Caco-2 (cell line): ENCODE measurements around the gene ST6GAL1. TPM values are rescaled to one million over a fixed set of nuclear protein-coding genes. Genes with fewer than 3 reads are reported as not detected.

Experiments used
- BruUV-seq: library from RNA; stranded (reverse); fragments of 400-500 nt; replicated peaks from 2 replicates; lab custom pipeline; 2021; lab: Mats Ljungman, UMichigan
- CTCF ChIA-PET: fragments of 300-600 bp; sonication (Branson Sonifier 250); formaldehyde crosslinking; loops from one replicate; lab custom pipeline; 2022; ENCODE audit warnings: antibody characterized with exemption; lab: Charles Lee
- POLR2A ChIA-PET: fragments of 300-600 bp; sonication (Branson Sonifier 250); formaldehyde crosslinking; loops from one replicate; lab custom pipeline; 2022; ENCODE audit warnings: antibody characterized with exemption; lab: Charles Lee
- DNase-seq, 2 experiments: peaks; one replicate each; pipeline versions ENCODE4 v3.0.0 to v3.0.0-alpha.2; 2020 to 2022
- H3K27me3 ChIP-seq: replicated peaks from 2 replicates; pipeline ENCODE4 v1.6.0; 2011; ENCODE audit warnings: low read length; ENCODE audit not compliant: control insufficient read depth, insufficient read depth
- H3K36me3 ChIP-seq: 2 replicates; pipeline ENCODE4 v1.5.1; 2011; ENCODE audit warnings: low read length; ENCODE audit not compliant: control insufficient read depth, insufficient read depth
- H3K4me1 ChIP-seq: fragments of 250-450 bp; sonication (Bioruptor Pico); 2 replicates; pipeline ENCODE4 v1.5.1; 2020; ENCODE audit warnings: mild to moderate bottlenecking
- H3K4me3 ChIP-seq: 2 replicates; pipeline ENCODE4 v1.5.1; 2011; ENCODE audit warnings: low read depth, mild to moderate bottlenecking, control low read depth, low read length
- H3K9me3 ChIP-seq: fragments of 250-450 bp; sonication (Bioruptor Pico); 2 replicates; pipeline ENCODE4 v1.5.1; 2020; ENCODE audit warnings: mild to moderate bottlenecking, moderate library complexity
- H3K27ac Mint-ChIP-seq: one replicate; pipeline ENCODE4 v1.8.0; 2022; ENCODE audit warnings: mixed read lengths; ENCODE audit not compliant: unreplicated experiment
- H3K27me3 Mint-ChIP-seq: one replicate; pipeline ENCODE4 v1.8.0; 2022; ENCODE audit warnings: mixed read lengths; ENCODE audit not compliant: insufficient read depth, unreplicated experiment
- H3K36me3 Mint-ChIP-seq: one replicate; pipeline ENCODE4 v1.8.0; 2022; ENCODE audit warnings: mild to moderate bottlenecking, mixed read lengths; ENCODE audit not compliant: insufficient read depth, unreplicated experiment
- H3K4me1 Mint-ChIP-seq: one replicate; pipeline ENCODE4 v1.8.0; 2022; ENCODE audit warnings: low read depth, mixed read lengths; ENCODE audit not compliant: unreplicated experiment
- H3K4me3 Mint-ChIP-seq: one replicate; pipeline ENCODE4 v1.8.0; 2022; ENCODE audit warnings: mild to moderate bottlenecking, moderate library complexity, mixed read lengths; ENCODE audit not compliant: unreplicated experiment
- H3K9me3 Mint-ChIP-seq: one replicate; pipeline ENCODE4 v1.8.0; 2022; ENCODE audit warnings: mixed read lengths; ENCODE audit not compliant: unreplicated experiment
- intact Hi-C: fragments of 100-400 bp; cut with micrococcal nuclease; formaldehyde crosslinking; loops from one replicate; pipeline ENCODE4 v1.10.0; 2022; ENCODE audit not compliant: unreplicated experiment
- total RNA-seq: library from RNA; stranded (reverse); gene quantifications from 2 replicates; pipeline ENCODE4 v1.2.3, GENCODE V29; 2022
- TF ChIP-seq, protein P1 (sequence below), 2 experiments: fragments of 200-600 bp in 1 of 2; IDR thresholded peaks; 1 replicate in 1 of 2; 2 replicates in 1 of 2; pipeline versions ENCODE4 v1.5.1 to v1.8.0; 2011 to 2022; ENCODE audit warnings: antibody characterized with exemption in 1 of 2, control low read depth in 1 of 2, inconsistent platforms in 1 of 2, low read depth in 1 of 2, low read length in 1 of 2, mild to moderate bottlenecking in 1 of 2, moderate library complexity in 1 of 2; ENCODE audit not compliant: insufficient read depth in 1 of 2, severe bottlenecking in 1 of 2, unreplicated experiment in 1 of 2

ST6GAL1 gene
- total RNA-seq, 1 experiment from 2014 or later: 34.6 TPM

DNA sequence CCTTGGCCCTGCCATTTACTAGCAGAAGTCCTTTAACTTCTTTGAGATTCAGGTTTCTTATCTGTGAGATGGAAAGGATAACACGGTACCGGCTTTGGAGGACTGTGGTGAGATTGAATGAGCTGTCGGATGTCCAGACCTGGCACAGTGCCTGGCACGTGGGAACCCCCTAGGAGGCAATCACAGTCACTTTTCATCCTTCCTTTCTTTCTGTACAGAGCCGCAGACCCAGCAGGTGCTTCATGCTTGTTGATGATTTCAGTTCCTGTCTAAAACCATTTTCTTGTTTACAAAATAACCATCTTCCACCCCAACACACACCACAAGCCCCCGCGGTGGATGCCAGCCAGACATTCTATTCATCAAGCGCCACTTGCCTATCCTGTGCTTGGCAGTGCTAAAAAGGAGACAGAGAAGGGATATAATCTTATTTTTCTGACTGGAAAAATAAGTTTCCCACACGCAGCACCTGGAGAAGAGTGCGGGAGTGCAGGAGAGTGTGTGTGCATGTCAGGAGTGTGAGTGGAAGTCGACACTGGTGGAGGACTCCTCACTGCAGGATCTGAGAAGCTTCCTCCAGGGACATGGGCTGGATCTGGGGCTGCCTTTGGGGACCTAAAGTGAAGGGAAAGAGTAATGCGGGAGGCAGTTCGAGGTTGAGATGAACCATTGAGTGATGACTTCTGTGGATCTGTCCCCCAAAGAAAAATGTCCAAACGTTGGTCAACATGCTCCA is 85.7 kb downstream of the ST6GAL1 start:
- H3K36me3 Mint-ChIP-seq: no peaks in the 10 kb centered on the region
- peaks cover 7% of the 10 kb centered on the region for H3K4me1 Mint-ChIP-seq
- Histone ChIP-seq H3K27me3 (no peaks in the 10 kb centered on the region), H3K9me3 (no peaks in the 10 kb centered on the region), H3K4me3 (no peak overlapping the region), H3K4me1 (0 out of 2 replicates have a peak, but pooled peaks cover 8% of the 10 kb centered on the region), H3K36me3 (no peaks in the 10 kb centered on the region; the same call in 1 of the 2 replicates)
- BruUV-seq: no TSS peak
- POLR2A ChIA-PET: no interaction called here
- H3K27ac Mint-ChIP-seq: no peak overlapping the region
- H3K9me3 Mint-ChIP-seq: no peaks in the 10 kb centered on the region
- CTCF ChIA-PET: no interaction called here
- DNase-seq: no peak
- H3K27me3 Mint-ChIP-seq: no peaks in the 10 kb centered on the region
- no peak overlapping the region for H3K4me3 Mint-ChIP-seq
- TF ChIP-seq, protein P1, sequence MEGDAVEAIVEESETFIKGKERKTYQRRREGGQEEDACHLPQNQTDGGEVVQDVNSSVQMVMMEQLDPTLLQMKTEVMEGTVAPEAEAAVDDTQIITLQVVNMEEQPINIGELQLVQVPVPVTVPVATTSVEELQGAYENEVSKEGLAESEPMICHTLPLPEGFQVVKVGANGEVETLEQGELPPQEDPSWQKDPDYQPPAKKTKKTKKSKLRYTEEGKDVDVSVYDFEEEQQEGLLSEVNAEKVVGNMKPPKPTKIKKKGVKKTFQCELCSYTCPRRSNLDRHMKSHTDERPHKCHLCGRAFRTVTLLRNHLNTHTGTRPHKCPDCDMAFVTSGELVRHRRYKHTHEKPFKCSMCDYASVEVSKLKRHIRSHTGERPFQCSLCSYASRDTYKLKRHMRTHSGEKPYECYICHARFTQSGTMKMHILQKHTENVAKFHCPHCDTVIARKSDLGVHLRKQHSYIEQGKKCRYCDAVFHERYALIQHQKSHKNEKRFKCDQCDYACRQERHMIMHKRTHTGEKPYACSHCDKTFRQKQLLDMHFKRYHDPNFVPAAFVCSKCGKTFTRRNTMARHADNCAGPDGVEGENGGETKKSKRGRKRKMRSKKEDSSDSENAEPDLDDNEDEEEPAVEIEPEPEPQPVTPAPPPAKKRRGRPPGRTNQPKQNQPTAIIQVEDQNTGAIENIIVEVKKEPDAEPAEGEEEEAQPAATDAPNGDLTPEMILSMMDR (IDR thresholded peaks at IDR 0.05; ENCODE audit: insufficient read depth in 1 of 2, low read depth in 1 of 2, low read length in 1 of 2, severe bottlenecking in 1 of 2, unreplicated experiment in 1 of 2): no peak
- intact Hi-C loops: no loop called here

DNA sequence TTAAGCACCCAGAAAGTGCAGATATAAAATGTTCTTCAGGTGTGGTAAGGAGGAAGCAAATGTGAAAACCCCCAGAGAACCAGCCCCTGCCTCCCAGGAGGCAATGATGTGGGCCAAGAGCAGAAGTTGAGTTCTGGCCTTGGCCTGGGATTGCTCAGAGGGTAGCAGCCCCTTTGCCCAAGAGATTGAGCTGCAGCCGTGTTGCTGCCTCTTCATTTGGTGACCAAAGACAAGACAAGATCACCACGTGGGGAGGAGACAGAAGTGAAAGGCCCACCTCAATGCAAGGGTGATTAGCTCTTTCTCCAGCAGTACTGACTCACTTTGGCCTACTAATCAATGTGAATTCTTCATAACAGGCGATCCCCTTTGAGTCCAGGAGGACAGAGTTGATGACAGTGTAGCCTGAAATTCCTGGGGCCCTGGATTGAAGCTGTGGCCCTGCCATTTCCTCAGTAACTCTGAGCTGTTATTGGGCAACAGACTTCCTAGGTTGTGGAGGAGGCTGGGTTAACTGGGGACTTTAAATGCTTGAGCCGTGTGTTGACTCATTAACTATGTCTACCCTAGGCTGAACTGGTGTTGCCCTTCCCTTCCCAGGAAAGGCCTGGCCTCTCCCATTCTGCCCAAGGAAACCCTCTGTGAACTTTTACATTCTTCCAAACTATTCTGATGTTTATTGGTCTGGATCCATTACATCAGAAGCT is 86.5 kb downstream of the ST6GAL1 start:
- no TSS peak for BruUV-seq
- no peaks in the 10 kb centered on the region for H3K9me3 Mint-ChIP-seq
- no peak for DNase-seq
- no peak overlapping the region for H3K27ac Mint-ChIP-seq
- no peaks in the 10 kb centered on the region for H3K27me3 Mint-ChIP-seq
- no peaks in the 10 kb centered on the region for H3K27me3 ChIP-seq
- POLR2A ChIA-PET: no interaction called here
- H3K36me3 Mint-ChIP-seq: no peaks in the 10 kb centered on the region
- no peaks in the 10 kb centered on the region for H3K9me3 ChIP-seq
- intact Hi-C loops: no loop called here
- CTCF ChIA-PET: no interaction called here
- H3K36me3 ChIP-seq: no peaks in the 10 kb centered on the region; the same call in 1 of the 2 replicates
- H3K4me3 ChIP-seq: no peak overlapping the region
- no peak overlapping the region for H3K4me3 Mint-ChIP-seq
- TF ChIP-seq, protein P1 (IDR thresholded peaks at IDR 0.05; ENCODE audit: insufficient read depth in 1 of 2, low read depth in 1 of 2, low read length in 1 of 2, severe bottlenecking in 1 of 2, unreplicated experiment in 1 of 2): no peak
- H3K4me1 Mint-ChIP-seq: peaks cover 7% of the 10 kb centered on the region
- peaks cover 8% of the 10 kb centered on the region; the same call in 1 of the 2 replicates for H3K4me1 ChIP-seq

DNA sequence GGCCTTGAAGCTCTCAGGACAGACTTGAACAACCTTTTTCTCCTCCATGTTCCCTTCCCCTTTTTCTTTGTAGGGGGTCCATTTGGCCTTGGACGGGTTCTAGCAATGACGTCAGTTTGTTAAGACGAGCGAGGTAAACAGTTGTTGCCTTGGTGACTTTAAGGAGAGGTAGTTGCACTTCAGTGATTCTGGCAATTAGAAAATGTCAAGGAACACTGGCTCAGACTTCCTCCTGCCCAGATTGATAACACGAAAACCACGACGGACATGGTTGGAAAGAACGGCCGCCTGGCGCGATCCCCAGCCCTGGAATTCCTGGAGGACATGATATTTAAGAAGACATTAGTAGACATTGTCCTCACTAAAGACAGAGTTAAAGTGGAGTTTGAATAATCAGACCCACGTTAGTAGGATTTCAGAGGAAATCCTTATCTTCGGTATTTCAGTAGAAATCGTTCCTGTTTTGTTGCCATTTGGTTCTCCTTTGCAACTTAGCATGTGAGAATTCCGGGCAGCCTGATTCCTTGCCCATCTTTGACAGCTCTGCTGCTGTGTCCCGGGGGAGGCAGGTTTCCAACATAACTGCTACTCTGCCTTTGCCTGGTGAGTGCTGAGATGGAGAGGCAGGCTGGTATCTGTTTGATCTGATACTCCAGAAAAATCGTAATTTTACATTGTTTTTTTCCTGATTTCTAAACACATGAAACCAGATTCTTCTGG is 87.3 kb downstream of the ST6GAL1 start:
- CTCF ChIA-PET: no interaction called here
- Mint-ChIP-seq H3K36me3 (no peaks in the 10 kb centered on the region), H3K27ac (no peak overlapping the region), H3K9me3 (no peaks in the 10 kb centered on the region), H3K4me3 (no peak overlapping the region), H3K4me1 (peaks cover 7% of the 10 kb centered on the region), H3K27me3 (no peaks in the 10 kb centered on the region)
- no peaks in the 10 kb centered on the region; the same call in 1 of the 2 replicates for H3K36me3 ChIP-seq
- peaks cover 16% of the 10 kb centered on the region for H3K4me1 ChIP-seq
- POLR2A ChIA-PET: no interaction called here
- DNase-seq: no peak
- BruUV-seq: no TSS peak
- TF ChIP-seq, protein P1 (IDR thresholded peaks at IDR 0.05; ENCODE audit: insufficient read depth in 1 of 2, low read depth in 1 of 2, low read length in 1 of 2, severe bottlenecking in 1 of 2, unreplicated experiment in 1 of 2): no peak
- H3K27me3 ChIP-seq: no peaks in the 10 kb centered on the region
- H3K9me3 ChIP-seq: no peaks in the 10 kb centered on the region
- H3K4me3 ChIP-seq: no peak overlapping the region
- intact Hi-C loops: loop anchor here (2.0 kb wide), 1 partner anchor 23 kb away; no protein-coding TSS in a partner anchor
